IMR-90 (cell line): ENCODE measurements around the gene FERMT3. TPM values are rescaled to one million over a fixed set of nuclear protein-coding genes. Genes with fewer than 3 reads are reported as not detected.

Experiments
- ATAC-seq: fragments of 200-7000 bp; cut with Tn5 transposase; 2 replicates; pipeline ENCODE4 v1.9.1; 2020; ENCODE audit warnings: low read depth, mild to moderate bottlenecking, moderate library complexity
- BruUV-seq: library from RNA; stranded (reverse); fragments of 400-500 nt; replicated peaks from 2 replicates; lab custom pipeline; 2021; lab: Mats Ljungman, UMichigan
- CTCF ChIA-PET: fragments of 300-600 bp; formaldehyde crosslinking; extraction: SDS; loops from one replicate; lab custom pipeline; 2021; ENCODE audit warnings: antibody characterized with exemption; lab: Yijun Ruan, JAX
- POLR2A ChIA-PET: fragments of 300-600 bp; sonication (Branson Sonifier 250); formaldehyde crosslinking; loops from one replicate; lab custom pipeline; 2022; ENCODE audit warnings: antibody characterized with exemption; ENCODE audit not compliant: unreplicated experiment; lab: Charles Lee
- DNase-seq: peaks from one replicate; pipeline ENCODE4 v3.0.0; 2013
- H2AFZ ChIP-seq: replicated peaks from 2 replicates; pipeline ENCODE3; 2013; ENCODE audit warnings: low read length, mild to moderate bottlenecking; ENCODE audit not compliant: poor library complexity
- H2AK5ac ChIP-seq: 2 replicates; pipeline ENCODE4 v1.6.1; 2013; ENCODE audit warnings: low read depth, low read length, inconsistent platforms
- H2AK9ac ChIP-seq: replicated peaks from 2 replicates; pipeline ENCODE3; 2013; ENCODE audit warnings: mild to moderate bottlenecking, low read depth, low read length, moderate library complexity; ENCODE audit not compliant: poor library complexity
- H2BK120ac ChIP-seq: 2 replicates; pipeline ENCODE4 v1.6.1; 2013; ENCODE audit warnings: low read depth, low read length, inconsistent platforms
- H2BK15ac ChIP-seq: 3 replicates; pipeline ENCODE4 v1.6.1; 2013; ENCODE audit warnings: low read depth, low read length, inconsistent platforms
- H2BK20ac ChIP-seq: 2 replicates; pipeline ENCODE4 v1.6.1; 2013; ENCODE audit warnings: low read depth, mild to moderate bottlenecking, inconsistent platforms, low read length, moderate library complexity
- H2BK5ac ChIP-seq: 2 replicates; pipeline ENCODE4 v1.6.1; 2013; ENCODE audit warnings: mild to moderate bottlenecking, low read depth, low read length, inconsistent platforms; ENCODE audit not compliant: poor library complexity, severe bottlenecking
- H3K14ac ChIP-seq: replicated peaks from 2 replicates; pipeline ENCODE4 v1.6.1; 2013; ENCODE audit warnings: low read depth, low read length, inconsistent platforms
- H3K18ac ChIP-seq: 2 replicates; pipeline ENCODE4 v1.6.1; 2013; ENCODE audit warnings: low read depth, low read length, control low read depth
- H3K23ac ChIP-seq: 2 replicates; pipeline ENCODE4 v1.6.1; 2013; ENCODE audit warnings: low read depth, low read length, inconsistent platforms
- H3K27ac ChIP-seq: 2 replicates; pipeline ENCODE4 v1.5.1; 2013; ENCODE audit warnings: mild to moderate bottlenecking, control low read depth, low read length; ENCODE audit not compliant: insufficient read depth
- H3K27me3 ChIP-seq: 2 replicates; pipeline ENCODE4 v1.6.1; 2013; ENCODE audit warnings: low read length; ENCODE audit not compliant: control insufficient read depth, insufficient read depth
- H3K36me3 ChIP-seq: 2 replicates; pipeline ENCODE4 v1.6.1; 2013; ENCODE audit warnings: low read length, mixed read lengths; ENCODE audit not compliant: control insufficient read depth, insufficient read depth
- H3K4ac ChIP-seq: 2 replicates; pipeline ENCODE4 v1.6.1; 2013; ENCODE audit warnings: low read depth, low read length, inconsistent platforms
- H3K4me1 ChIP-seq: 2 replicates; pipeline ENCODE4 v1.6.1; 2013; ENCODE audit warnings: low read length, mixed read lengths; ENCODE audit not compliant: control insufficient read depth, insufficient read depth
- H3K4me2 ChIP-seq: 2 replicates; pipeline ENCODE4 v1.6.1; 2013; ENCODE audit warnings: low read depth, mild to moderate bottlenecking, control low read depth, low read length, moderate library complexity
- H3K4me3 ChIP-seq: 2 replicates; pipeline ENCODE4 v1.5.1; 2013; ENCODE audit warnings: low read depth, mild to moderate bottlenecking, control low read depth, low read length, moderate library complexity; ENCODE audit not compliant: insufficient read depth
- H3K56ac ChIP-seq: 2 replicates; pipeline ENCODE4 v1.6.1; 2013; ENCODE audit warnings: low read length, inconsistent platforms; ENCODE audit not compliant: insufficient read depth; ENCODE audit errors: extremely low read depth
- H3K79me1 ChIP-seq, 2 experiments: 2 replicates each; pipeline ENCODE4 v1.6.1; 2013; ENCODE audit warnings: low read length in 2 of 2, inconsistent platforms in 1 of 2, low read depth in 1 of 2
- H3K9ac ChIP-seq: 2 replicates; pipeline ENCODE4 v1.6.1; 2013; ENCODE audit warnings: low read depth, low read length, control low read depth
- H3K9me1 ChIP-seq: 2 replicates; pipeline ENCODE4 v1.6.1; 2013; ENCODE audit warnings: low read length, inconsistent platforms; ENCODE audit not compliant: insufficient read depth
- H3K9me3 ChIP-seq: 2 replicates; pipeline ENCODE4 v1.6.1; 2013; ENCODE audit warnings: low read length; ENCODE audit not compliant: control insufficient read depth, insufficient read depth
- H4K20me1 ChIP-seq: 2 replicates; pipeline ENCODE4 v1.6.1; 2013; ENCODE audit warnings: low read length, inconsistent platforms; ENCODE audit not compliant: insufficient read depth
- H4K5ac ChIP-seq: 2 replicates; pipeline ENCODE4 v1.6.1; 2013; ENCODE audit warnings: mild to moderate bottlenecking, low read depth, low read length, control low read depth
- H4K8ac ChIP-seq, 2 experiments: 2 replicates each; pipeline ENCODE4 v1.6.1; 2013; ENCODE audit warnings: low read depth in 2 of 2, low read length in 2 of 2, control low read depth in 1 of 2, inconsistent platforms in 1 of 2
- H4K91ac ChIP-seq: 2 replicates; pipeline ENCODE4 v1.6.1; 2013; ENCODE audit warnings: low read depth, low read length, inconsistent platforms; ENCODE audit not compliant: insufficient read depth
- BHLHE40 ChIP-seq: fragments of 150-350 bp; IDR thresholded peaks from 2 replicates; pipeline ENCODE4 v1.6.1; 2016; ENCODE audit warnings: mild to moderate bottlenecking, low read depth, low read length
- CEBPB ChIP-seq: IDR thresholded peaks from 2 replicates; pipeline ENCODE4 v1.6.1; 2012; ENCODE audit warnings: low read depth, low read length, improper control_type of control experiment
- CHD1 ChIP-seq: IDR thresholded peaks from 2 replicates; pipeline ENCODE4 v1.6.1; 2012; ENCODE audit warnings: low read depth, low read length, improper control_type of control experiment
- FOS ChIP-seq: fragments of 150-350 bp; IDR thresholded peaks from 2 replicates; pipeline ENCODE4 v1.6.1; 2016; ENCODE audit warnings: low read depth, low read length
- MAFK ChIP-seq: IDR thresholded peaks from 2 replicates; pipeline ENCODE4 v1.6.1; 2012; ENCODE audit warnings: low read depth, low read length, improper control_type of control experiment
- MAZ ChIP-seq: IDR thresholded peaks from 2 replicates; pipeline ENCODE4 v1.6.1; 2012; ENCODE audit warnings: low read depth, mild to moderate bottlenecking, low read length, improper control_type of control experiment, moderate library complexity, borderline replicate concordance
- MXI1 ChIP-seq: IDR thresholded peaks from 2 replicates; pipeline ENCODE4 v1.6.1; 2012; ENCODE audit warnings: low read depth, mild to moderate bottlenecking, low read length, moderate library complexity, borderline replicate concordance
- NFE2L2 ChIP-seq: fragments of 150-350 bp; IDR thresholded peaks from 2 replicates; pipeline ENCODE4 v1.6.1; 2016; ENCODE audit warnings: low read depth, mild to moderate bottlenecking, low read length
- POLR2A ChIP-seq: IDR thresholded peaks from 2 replicates; pipeline ENCODE4 v1.6.1; 2012; ENCODE audit warnings: mild to moderate bottlenecking, low read depth, low read length
- RAD21 ChIP-seq: IDR thresholded peaks from 2 replicates; pipeline ENCODE4 v1.6.1; 2012; ENCODE audit warnings: low read length, improper control_type of control experiment
- RCOR1 ChIP-seq: IDR thresholded peaks from 2 replicates; pipeline ENCODE4 v1.6.1; 2012; ENCODE audit warnings: mild to moderate bottlenecking, low read length, improper control_type of control experiment; ENCODE audit not compliant: insufficient replicate concordance
- RFX5 ChIP-seq: IDR thresholded peaks from 2 replicates; pipeline ENCODE4 v1.8.0; 2012; ENCODE audit warnings: low read depth, mild to moderate bottlenecking, low read length, moderate library complexity
- SMC3 ChIP-seq: fragments of 150-350 bp; IDR thresholded peaks from 2 replicates; pipeline ENCODE4 v1.6.1; 2016; ENCODE audit warnings: low read depth, mild to moderate bottlenecking, antibody characterized with exemption, low read length, moderate library complexity
- WGBS, 2 experiments: methylation state at CpG; one replicate each; pipeline versions ENCODE4 v1.1.5 to v1.1.7; 2013; ENCODE audit warnings: missing lambda C conversion rate in 2 of 2; ENCODE audit not compliant: insufficient read length in 1 of 2; ENCODE audit errors: extremely low coverage in 2 of 2; 5-methylcytosine and 5-hydroxymethylcytosine counted together
- dilution Hi-C: fragments of 300-500 bp; cut with HindIII; formaldehyde crosslinking; loops from one replicate; pipeline ENCODE4 v1.14.3; 2018; ENCODE audit warnings: low sequenced_read_pairs; ENCODE audit not compliant: unreplicated experiment
- in situ Hi-C: fragments of 300-500 bp; cut with MboI; formaldehyde crosslinking; loops from 3 replicates; pipeline ENCODE4 v1.14.3; 2019; ENCODE audit warnings: low sequenced_read_pairs, inconsistent platforms, mixed read lengths
- intact Hi-C: fragments of 100-400 bp; cut with micrococcal nuclease; formaldehyde crosslinking; loops from 2 replicates; pipeline ENCODE4 v1.10.0; 2022
- polyA plus RNA-seq, 3 experiments: library from polyadenylated mRNA; depleted of rRNA; stranded (reverse); fragments of >200 nt; gene quantifications; 2 replicates each; pipeline ENCODE4 v1.2.3, GENCODE V29; 2012; ENCODE audit warnings: low replicate concordance in 1 of 3
- total RNA-seq: library from RNA; depleted of rRNA; stranded (reverse); fragments of >200 nt; gene quantifications from 2 replicates; pipeline ENCODE4 v1.2.3, GENCODE V29; 2012
- TF ChIP-seq, protein P1 (sequence below): fragments of 150-350 bp; IDR thresholded peaks from 2 replicates; pipeline ENCODE4 v1.6.1; 2017; ENCODE audit warnings: mild to moderate bottlenecking, antibody characterized with exemption, low read length, low read depth
- TF ChIP-seq, protein P2 (sequence below): conservative IDR thresholded peaks from 2 replicates; pipeline ENCODE4 v1.5.1; 2012; ENCODE audit warnings: mild to moderate bottlenecking, low read depth, low read length, improper control_type of control experiment
- TF ChIP-seq, protein P3 (sequence below): fragments of 150-350 bp; IDR thresholded peaks from 2 replicates; pipeline ENCODE4 v1.6.1; 2016; ENCODE audit warnings: low read depth, mild to moderate bottlenecking, low read length, moderate library complexity, borderline replicate concordance

Gene FERMT3
- total and polyA plus RNA-seq, 2 of the 4 experiments (the other 2 are of a cell fraction) = 0.36 to 2.3 TPM

DNA sequence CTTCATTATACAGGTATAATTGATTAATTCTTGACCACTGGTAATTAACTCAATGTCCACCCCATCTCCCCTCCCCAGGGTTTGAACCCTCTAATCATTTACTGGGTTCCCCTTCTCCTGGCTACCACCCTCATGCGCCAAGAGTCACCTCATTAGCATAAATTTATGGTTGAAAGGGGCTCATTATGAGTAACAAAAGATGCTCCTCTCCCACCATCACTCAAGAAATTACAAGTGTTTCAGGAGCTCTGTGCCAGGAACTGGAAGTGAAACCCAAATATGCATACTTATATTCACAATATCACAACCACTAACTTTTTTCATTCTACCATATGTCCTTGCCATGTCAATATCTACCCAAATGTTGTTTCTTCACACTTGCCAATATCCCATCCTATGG is 28.3 kb upstream of the FERMT3 start:
- Histone ChIP-seq H3K4ac (no peak overlapping the region), H2AK9ac (no peak overlapping the region), H3K4me3 (no peak overlapping the region), H2BK15ac (no peak overlapping the region), H2BK120ac (no peak overlapping the region), H3K4me1 (peaks cover 6% of the 10 kb centered on the region; the same call in 1 of the 2 replicates), H4K20me1 (no peaks in the 10 kb centered on the region; the same call in 1 of the 2 replicates), H2AFZ (peak overlapping the region; percentile 13), H3K23ac (no peak overlapping the region), H3K9me3 (peaks cover 5% of the 10 kb centered on the region), H2BK20ac (no peak overlapping the region), H3K9ac (no peak overlapping the region), H3K9me1 (0 out of 2 replicates have a peak, but pooled peaks cover 9% of the 10 kb centered on the region), H3K79me1 (peaks cover 4 to 32% of the 10 kb centered on the region in 2 experiments; a peak in 2 of 4 replicates), H3K14ac (no peak overlapping the region), H4K8ac (no peak overlapping the region), H3K36me3 (no peaks in the 10 kb centered on the region), H4K91ac (no peak overlapping the region), H3K18ac (no peak overlapping the region), H3K56ac (no peak overlapping the region), H4K5ac (no peak overlapping the region), H2AK5ac (no peak overlapping the region), H3K27me3 (no peaks in the 10 kb centered on the region), H2BK5ac (no peak overlapping the region), H3K27ac (no peak overlapping the region), H3K4me2 (no peak overlapping the region)
- CTCF ChIA-PET = no interaction called here
- TF ChIP-seq, protein P1, sequence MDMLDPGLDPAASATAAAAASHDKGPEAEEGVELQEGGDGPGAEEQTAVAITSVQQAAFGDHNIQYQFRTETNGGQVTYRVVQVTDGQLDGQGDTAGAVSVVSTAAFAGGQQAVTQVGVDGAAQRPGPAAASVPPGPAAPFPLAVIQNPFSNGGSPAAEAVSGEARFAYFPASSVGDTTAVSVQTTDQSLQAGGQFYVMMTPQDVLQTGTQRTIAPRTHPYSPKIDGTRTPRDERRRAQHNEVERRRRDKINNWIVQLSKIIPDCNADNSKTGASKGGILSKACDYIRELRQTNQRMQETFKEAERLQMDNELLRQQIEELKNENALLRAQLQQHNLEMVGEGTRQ = no peak
- TF ChIP-seq RFX5 (no peak), SMC3 (no peak), RAD21 (no peak), BHLHE40 (no peak), MXI1 (no peak), CEBPB (no peak), POLR2A (no peak), CHD1 (no peak), MAZ (no peak), MAFK (no peak), RCOR1 (no peak), FOS (no peak), NFE2L2 (no peak)
- TF ChIP-seq, protein P2, sequence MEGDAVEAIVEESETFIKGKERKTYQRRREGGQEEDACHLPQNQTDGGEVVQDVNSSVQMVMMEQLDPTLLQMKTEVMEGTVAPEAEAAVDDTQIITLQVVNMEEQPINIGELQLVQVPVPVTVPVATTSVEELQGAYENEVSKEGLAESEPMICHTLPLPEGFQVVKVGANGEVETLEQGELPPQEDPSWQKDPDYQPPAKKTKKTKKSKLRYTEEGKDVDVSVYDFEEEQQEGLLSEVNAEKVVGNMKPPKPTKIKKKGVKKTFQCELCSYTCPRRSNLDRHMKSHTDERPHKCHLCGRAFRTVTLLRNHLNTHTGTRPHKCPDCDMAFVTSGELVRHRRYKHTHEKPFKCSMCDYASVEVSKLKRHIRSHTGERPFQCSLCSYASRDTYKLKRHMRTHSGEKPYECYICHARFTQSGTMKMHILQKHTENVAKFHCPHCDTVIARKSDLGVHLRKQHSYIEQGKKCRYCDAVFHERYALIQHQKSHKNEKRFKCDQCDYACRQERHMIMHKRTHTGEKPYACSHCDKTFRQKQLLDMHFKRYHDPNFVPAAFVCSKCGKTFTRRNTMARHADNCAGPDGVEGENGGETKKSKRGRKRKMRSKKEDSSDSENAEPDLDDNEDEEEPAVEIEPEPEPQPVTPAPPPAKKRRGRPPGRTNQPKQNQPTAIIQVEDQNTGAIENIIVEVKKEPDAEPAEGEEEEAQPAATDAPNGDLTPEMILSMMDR = no peak
- TF ChIP-seq, protein P3, sequence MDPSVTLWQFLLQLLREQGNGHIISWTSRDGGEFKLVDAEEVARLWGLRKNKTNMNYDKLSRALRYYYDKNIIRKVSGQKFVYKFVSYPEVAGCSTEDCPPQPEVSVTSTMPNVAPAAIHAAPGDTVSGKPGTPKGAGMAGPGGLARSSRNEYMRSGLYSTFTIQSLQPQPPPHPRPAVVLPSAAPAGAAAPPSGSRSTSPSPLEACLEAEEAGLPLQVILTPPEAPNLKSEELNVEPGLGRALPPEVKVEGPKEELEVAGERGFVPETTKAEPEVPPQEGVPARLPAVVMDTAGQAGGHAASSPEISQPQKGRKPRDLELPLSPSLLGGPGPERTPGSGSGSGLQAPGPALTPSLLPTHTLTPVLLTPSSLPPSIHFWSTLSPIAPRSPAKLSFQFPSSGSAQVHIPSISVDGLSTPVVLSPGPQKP = no peak
- DNase-seq (no peak), ATAC-seq (no peak)
- dilution Hi-C loops (no loop called here), in situ Hi-C loops (no loop called here), intact Hi-C loops (no loop called here)
- no TSS peak for BruUV-seq
- no CpG with 5 or more reads among the region's 1 CpG for WGBS, 2 experiments
- POLR2A ChIA-PET = no interaction called here
